H54 (cell line): ENCODE data around the gene PCBD1.

Source experiments
- DNase-seq: peaks from one replicate; pipeline ENCODE4 v3.0.0; 2011; ENCODE audit warnings: low spot score, mixed read lengths; ENCODE audit not compliant: insufficient read length
- FAIRE-seq: peaks from 3 replicates; lab custom pipeline; 2011; peaks lifted over from hg19 to GRCh38; lab: Jason Lieb, UNC
- POLR2A ChIP-seq: IDR thresholded peaks from 2 replicates; pipeline ENCODE4 v1.6.1; 2011; ENCODE audit warnings: low read depth, mild to moderate bottlenecking, low read length

Gene PCBD1

DNA sequence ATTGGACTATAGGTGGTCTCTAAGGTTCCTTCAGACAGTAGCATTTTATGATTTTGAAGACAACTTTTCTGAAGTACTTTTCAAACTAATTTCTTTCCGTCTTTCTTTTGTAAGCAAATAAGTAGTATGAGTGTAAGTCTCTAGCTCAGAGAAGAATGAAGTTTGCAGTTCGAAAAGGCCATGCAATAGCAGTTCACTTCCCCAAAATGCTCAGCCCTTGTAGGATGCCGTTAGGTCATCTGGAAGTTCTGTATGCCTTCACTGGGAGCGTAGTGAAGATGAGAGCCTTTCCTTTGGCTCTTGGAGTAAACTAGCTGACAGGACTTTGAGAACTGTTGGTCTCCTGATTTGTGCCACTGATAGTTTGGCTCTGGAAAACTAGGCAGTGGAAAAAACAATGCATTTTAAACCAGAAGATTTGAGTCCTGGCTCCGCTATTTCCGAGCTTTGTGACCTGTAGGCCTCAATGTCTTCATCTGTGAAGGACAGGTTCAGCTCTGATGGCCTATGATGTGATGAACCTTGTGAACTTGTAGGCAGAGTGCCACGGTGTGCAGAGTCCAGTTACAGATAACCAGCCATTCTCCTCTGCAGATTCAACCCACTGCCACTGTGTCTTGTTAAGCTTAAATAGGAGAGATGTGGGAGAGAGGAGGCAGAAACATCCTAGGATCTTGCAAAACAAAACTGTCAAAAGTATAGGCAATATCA, 53.8 kb downstream of the PCBD1 start:
- FAIRE-seq = peak; percentile 70
- DNase-seq = no peak

DNA sequence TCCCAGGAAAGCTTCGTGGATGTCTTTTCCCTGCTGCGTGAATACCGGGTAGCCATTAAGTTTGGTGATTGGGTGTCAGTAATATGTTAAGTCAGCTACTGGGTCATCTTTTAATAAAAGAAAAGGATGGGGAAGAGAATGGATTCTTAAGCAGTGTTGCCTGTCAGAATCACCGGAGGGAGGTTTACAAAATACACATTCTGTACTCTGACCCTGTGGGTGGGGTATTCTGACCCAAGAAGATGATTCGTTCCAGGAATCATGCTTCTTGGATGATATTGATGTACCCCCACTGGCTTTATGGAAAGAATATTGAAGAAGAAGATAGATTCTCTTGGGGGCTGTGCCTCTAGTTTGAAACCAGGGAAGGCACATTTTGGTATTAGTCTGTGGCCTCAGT, 54.3 kb downstream of the PCBD1 start:
- TF ChIP-seq POLR2A = no peak
- FAIRE-seq (no peak), DNase-seq (no peak)

More for the DNA sequence above, 53.8 kb downstream of the PCBD1 start:
- TF ChIP-seq POLR2A = no peak

DNA sequence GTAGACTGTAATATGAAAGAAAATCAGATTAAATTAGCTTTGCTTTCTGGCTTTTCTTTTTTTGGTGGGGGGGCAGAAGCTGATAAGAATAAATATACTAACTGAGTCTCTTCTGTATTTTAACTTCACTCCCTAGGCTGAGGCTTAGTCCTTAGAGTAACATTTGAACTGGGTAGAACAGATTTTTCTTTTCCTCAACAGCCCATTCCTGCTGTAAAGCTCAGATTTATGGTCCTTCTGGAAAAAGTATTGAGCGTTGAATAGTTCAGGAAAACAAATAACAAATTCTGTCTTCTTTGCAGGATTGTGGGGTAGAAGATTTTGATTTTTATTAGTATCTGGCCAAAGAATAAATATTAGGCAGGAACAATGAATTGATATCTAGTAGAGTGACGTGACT, 54.8 kb downstream of the PCBD1 start:
- no peak for TF ChIP-seq POLR2A
- FAIRE-seq (no peak), DNase-seq (no peak)
